Measurements from ENCODE around the gene ANOS1. TPM values are rescaled to one million over a fixed set of nuclear protein-coding genes. Genes with fewer than 3 reads are reported as not detected.

The ANOS1 gene
- total and polyA plus RNA-seq, 12 donors: 0.60 to 7.3 (median 2.0) TPM

- Histone ChIP-seq H3K27ac (no peak overlapping the region), H3K36me3 (replicated peaks in 1 of 2) (no peaks in the 10 kb centered on the region), H3K4me1 (replicated peaks in 1 of 2) (no peaks in the 10 kb centered on the region), H3K9me3 (replicated peaks in 1 of 3) (no peaks in the 10 kb centered on the region), H3K27me3 (no peaks in the 10 kb centered on the region), H3K4me3 (no peak overlapping the region)
- no peak for TF ChIP-seq CTCF (IDR thresholded peaks at IDR 0.05)
- DNase-seq: no peak
- intact Hi-C loops (cut with DNase I): no loop called here
- WGBS, 4 donors: 68 to 89% (median 81%) methylated on average over 4 to 5 of the region's 5 CpGs
Observed at GRCh38 chrX:8604131-8604530, 127.8 kb downstream of the ANOS1 start.

DNA sequence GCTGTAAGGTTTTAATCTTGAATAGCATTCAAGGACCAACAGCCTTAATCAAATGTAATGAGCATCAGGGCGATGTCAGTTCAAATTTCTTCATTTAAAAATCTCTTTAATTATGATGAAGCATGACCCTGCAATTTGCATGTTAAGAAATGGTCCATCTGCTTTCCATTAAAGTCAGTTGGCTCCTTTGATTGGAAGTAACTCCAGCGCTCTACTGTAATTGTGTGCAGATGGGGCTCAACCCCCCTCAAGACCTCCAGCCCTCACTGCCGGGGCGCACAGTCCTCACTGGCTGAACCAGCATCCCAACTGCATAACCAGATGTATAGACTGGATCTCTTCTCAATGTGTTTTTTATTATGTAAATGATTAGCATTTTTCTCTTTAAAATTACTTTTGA, 140.4 kb downstream of the ANOS1 start:
- Histone ChIP-seq H3K36me3 (replicated peaks in 1 of 2) (no peaks in the 10 kb centered on the region), H3K27ac (no peak overlapping the region), H3K9me3 (replicated peaks in 1 of 3) (no peaks in the 10 kb centered on the region), H3K4me3 (no peak overlapping the region), H3K4me1 (replicated peaks in 1 of 2) (no peaks in the 10 kb centered on the region), H3K27me3 (no peaks in the 10 kb centered on the region)
- TF ChIP-seq CTCF (IDR thresholded peaks at IDR 0.05) (no peak), POLR2A (IDR thresholded peaks at IDR 0.05) (no peak)
- DNase-seq: no peak
- 86 to 96% (median 90%) methylated on average over 4 of the region's 4 CpGs for WGBS, 4 donors
- intact Hi-C loops (cut with DNase I): no loop called here

- DNase-seq: no peak
- Histone ChIP-seq H3K27ac (no peak overlapping the region), H3K4me3 (no peak overlapping the region), H3K9me3 (replicated peaks in 1 of 3) (no peaks in the 10 kb centered on the region), H3K4me1 (replicated peaks in 1 of 2) (no peaks in the 10 kb centered on the region), H3K27me3 (no peaks in the 10 kb centered on the region), H3K36me3 (replicated peaks in 1 of 2) (no peaks in the 10 kb centered on the region)
- intact Hi-C loops (cut with DNase I): no loop called here
- no peak for TF ChIP-seq CTCF (IDR thresholded peaks at IDR 0.05)
- TF ChIP-seq POLR2A (IDR thresholded peaks at IDR 0.05): no peak
Observed at GRCh38 chrX:8586953-8587352, 145.0 kb downstream of the ANOS1 start.

GRCh38 chrX:8579602-8580001, 152.3 kb downstream of the ANOS1 start:
- TF ChIP-seq POLR2A (IDR thresholded peaks at IDR 0.05) (no peak), CTCF (IDR thresholded peaks at IDR 0.05) (no peak)
- 46 to 73% (median 58%) methylated on average over 3 to 5 of the region's 5 CpGs for WGBS, 4 donors
- no peaks in the 10 kb centered on the region for H3K9me3 ChIP-seq (replicated peaks in 1 of 3)
- DNase-seq: no peak
- H3K4me1 ChIP-seq (replicated peaks in 1 of 2): no peaks in the 10 kb centered on the region
- H3K36me3 ChIP-seq (replicated peaks in 1 of 2): no peaks in the 10 kb centered on the region
- no peak overlapping the region for H3K27ac ChIP-seq
- H3K4me3 ChIP-seq: no peak overlapping the region
- intact Hi-C loops (cut with DNase I): no loop called here
- H3K27me3 ChIP-seq: no peaks in the 10 kb centered on the region
